Measurements from ENCODE around the gene RBM4B.

RBM4B gene

GRCh38 chr11:66629356-66629755 is 48.3 kb downstream of the RBM4B start:
- Histone ChIP-seq H3K9me3 (ENCODE audit: control insufficient read depth in 1 of 2, low read length in 2 of 2) (no peaks in the 10 kb centered on the region), H3K36me3 (ENCODE audit: control insufficient read depth in 1 of 2, insufficient read depth in 2 of 2, low read length in 2 of 2) (peaks cover 40 to 64% of the 10 kb centered on the region in 2 donors), H3K27ac (ENCODE audit: low read depth, low read length) (no peak overlapping the region), H3K27me3 (ENCODE audit: control insufficient read depth in 1 of 2, insufficient read depth in 2 of 2, low read length in 2 of 2) (no peaks in the 10 kb centered on the region), H3K4me3 (ENCODE audit: low read depth in 1 of 2, low read length in 2 of 2) (no peak overlapping the region), H3K9ac (ENCODE audit: low read depth in 1 of 2, low read length in 2 of 2) (no peak overlapping the region), H3K4me1 (ENCODE audit: control insufficient read depth in 1 of 2, insufficient read depth in 2 of 2, low read length in 2 of 2) (peaks cover 0 to 5% of the 10 kb centered on the region in 2 donors)

- H3K36me3 ChIP-seq (ENCODE audit: control insufficient read depth in 1 of 2, insufficient read depth in 2 of 2, low read length in 2 of 2): peaks cover 45 to 71% of the 10 kb centered on the region in 2 donors
- no peak overlapping the region for H3K4me3 ChIP-seq (ENCODE audit: low read depth in 1 of 2, low read length in 2 of 2)
- H3K27me3 ChIP-seq (ENCODE audit: control insufficient read depth in 1 of 2, insufficient read depth in 2 of 2, low read length in 2 of 2): no peaks in the 10 kb centered on the region
- H3K9ac ChIP-seq (ENCODE audit: low read depth in 1 of 2, low read length in 2 of 2): no peak overlapping the region
- H3K4me1 ChIP-seq (ENCODE audit: control insufficient read depth in 1 of 2, insufficient read depth in 2 of 2, low read length in 2 of 2): peaks cover under 1 to 15% of the 10 kb centered on the region in 2 donors
- H3K9me3 ChIP-seq (ENCODE audit: control insufficient read depth in 1 of 2, low read length in 2 of 2): no peaks in the 10 kb centered on the region
- no peak overlapping the region for H3K27ac ChIP-seq (ENCODE audit: low read depth, low read length)
Measured at GRCh38 chr11:66628061-66628603, 49.6 kb downstream of the RBM4B start.

GRCh38 chr11:66626926-66627325 is 50.8 kb downstream of the RBM4B start:
- Histone ChIP-seq H3K4me3 (ENCODE audit: low read depth in 1 of 2, low read length in 2 of 2) (no peak overlapping the region), H3K27me3 (ENCODE audit: control insufficient read depth in 1 of 2, insufficient read depth in 2 of 2, low read length in 2 of 2) (no peaks in the 10 kb centered on the region), H3K9me3 (ENCODE audit: control insufficient read depth in 1 of 2, low read length in 2 of 2) (no peaks in the 10 kb centered on the region), H3K27ac (ENCODE audit: low read depth, low read length) (no peak overlapping the region), H3K36me3 (ENCODE audit: control insufficient read depth in 1 of 2, insufficient read depth in 2 of 2, low read length in 2 of 2) (peaks cover 53 to 80% of the 10 kb centered on the region in 2 donors), H3K4me1 (ENCODE audit: control insufficient read depth in 1 of 2, insufficient read depth in 2 of 2, low read length in 2 of 2) (peaks cover 11 to 25% of the 10 kb centered on the region in 2 donors), H3K9ac (ENCODE audit: low read depth in 1 of 2, low read length in 2 of 2) (no peak overlapping the region)

GRCh38 chr11:66626382-66626781 is 51.3 kb downstream of the RBM4B start:
- peaks cover 11 to 30% of the 10 kb centered on the region in 2 donors for H3K4me1 ChIP-seq (ENCODE audit: control insufficient read depth in 1 of 2, insufficient read depth in 2 of 2, low read length in 2 of 2)

GRCh38 chr11:66625752-66626149 is 51.9 kb downstream of the RBM4B start:
- no peak overlapping the region for H3K9ac ChIP-seq (ENCODE audit: low read depth in 1 of 2, low read length in 2 of 2)
- peaks cover 53 to 85% of the 10 kb centered on the region in 2 donors for H3K36me3 ChIP-seq (ENCODE audit: control insufficient read depth in 1 of 2, insufficient read depth in 2 of 2, low read length in 2 of 2)
- H3K27ac ChIP-seq (ENCODE audit: low read depth, low read length): no peak overlapping the region
- H3K9me3 ChIP-seq (ENCODE audit: control insufficient read depth in 1 of 2, low read length in 2 of 2): no peaks in the 10 kb centered on the region
- H3K4me1 ChIP-seq (ENCODE audit: control insufficient read depth in 1 of 2, insufficient read depth in 2 of 2, low read length in 2 of 2): peaks cover 14 to 36% of the 10 kb centered on the region in 2 donors
- H3K27me3 ChIP-seq (ENCODE audit: control insufficient read depth in 1 of 2, insufficient read depth in 2 of 2, low read length in 2 of 2): no peaks in the 10 kb centered on the region
- H3K4me3 ChIP-seq (ENCODE audit: low read depth in 1 of 2, low read length in 2 of 2): no peak overlapping the region

More at GRCh38 chr11:66626382-66626781, 51.3 kb downstream of the RBM4B start:
- Histone ChIP-seq H3K9me3 (ENCODE audit: control insufficient read depth in 1 of 2, low read length in 2 of 2) (no peaks in the 10 kb centered on the region), H3K27ac (ENCODE audit: low read depth, low read length) (no peak overlapping the region), H3K36me3 (ENCODE audit: control insufficient read depth in 1 of 2, insufficient read depth in 2 of 2, low read length in 2 of 2) (peaks cover 53 to 85% of the 10 kb centered on the region in 2 donors), H3K9ac (ENCODE audit: low read depth in 1 of 2, low read length in 2 of 2) (no peak overlapping the region), H3K27me3 (ENCODE audit: control insufficient read depth in 1 of 2, insufficient read depth in 2 of 2, low read length in 2 of 2) (no peaks in the 10 kb centered on the region), H3K4me3 (ENCODE audit: low read depth in 1 of 2, low read length in 2 of 2) (no peak overlapping the region)

- Histone ChIP-seq H3K36me3 (ENCODE audit: control insufficient read depth in 1 of 2, insufficient read depth in 2 of 2, low read length in 2 of 2) (peaks cover 53 to 85% of the 10 kb centered on the region in 2 donors), H3K27ac (ENCODE audit: low read depth, low read length) (no peak overlapping the region), H3K27me3 (ENCODE audit: control insufficient read depth in 1 of 2, insufficient read depth in 2 of 2, low read length in 2 of 2) (no peaks in the 10 kb centered on the region), H3K9ac (ENCODE audit: low read depth in 1 of 2, low read length in 2 of 2) (no peak overlapping the region), H3K4me3 (ENCODE audit: low read depth in 1 of 2, low read length in 2 of 2) (no peak overlapping the region), H3K4me1 (ENCODE audit: control insufficient read depth in 1 of 2, insufficient read depth in 2 of 2, low read length in 2 of 2) (peaks cover 18 to 40% of the 10 kb centered on the region in 2 donors), H3K9me3 (ENCODE audit: control insufficient read depth in 1 of 2, low read length in 2 of 2) (no peaks in the 10 kb centered on the region)
Measured at GRCh38 chr11:66625041-66625751, 52.5 kb downstream of the RBM4B start.

- Histone ChIP-seq H3K36me3 (ENCODE audit: control insufficient read depth in 1 of 2, insufficient read depth in 2 of 2, low read length in 2 of 2) (peaks cover 51 to 78% of the 10 kb centered on the region in 2 donors), H3K9ac (ENCODE audit: low read depth in 1 of 2, low read length in 2 of 2) (no peak overlapping the region), H3K27me3 (ENCODE audit: control insufficient read depth in 1 of 2, insufficient read depth in 2 of 2, low read length in 2 of 2) (no peaks in the 10 kb centered on the region), H3K27ac (ENCODE audit: low read depth, low read length) (no peak overlapping the region), H3K4me1 (ENCODE audit: control insufficient read depth in 1 of 2, insufficient read depth in 2 of 2, low read length in 2 of 2) (peaks cover 18 to 44% of the 10 kb centered on the region in 2 donors), H3K4me3 (ENCODE audit: low read depth in 1 of 2, low read length in 2 of 2) (no peak overlapping the region), H3K9me3 (ENCODE audit: control insufficient read depth in 1 of 2, low read length in 2 of 2) (no peaks in the 10 kb centered on the region)
Measured at GRCh38 chr11:66624450-66624849, 53.2 kb downstream of the RBM4B start.

GRCh38 chr11:66619080-66619554 is 58.6 kb downstream of the RBM4B start:
- Histone ChIP-seq H3K27me3 (ENCODE audit: control insufficient read depth in 1 of 2, insufficient read depth in 2 of 2, low read length in 2 of 2) (no peaks in the 10 kb centered on the region), H3K4me3 (ENCODE audit: low read depth in 1 of 2, low read length in 2 of 2) (peak overlapping the region; percentile 97 to 100), H3K4me1 (ENCODE audit: control insufficient read depth in 1 of 2, insufficient read depth in 2 of 2, low read length in 2 of 2) (peaks cover 31 to 56% of the 10 kb centered on the region in 2 donors), H3K9ac (ENCODE audit: low read depth in 1 of 2, low read length in 2 of 2) (peak overlapping the region in 1 of 2 donors; percentile 94), H3K9me3 (ENCODE audit: control insufficient read depth in 1 of 2, low read length in 2 of 2) (no peaks in the 10 kb centered on the region), H3K27ac (ENCODE audit: low read depth, low read length) (peak overlapping the region; percentile 65), H3K36me3 (ENCODE audit: control insufficient read depth in 1 of 2, insufficient read depth in 2 of 2, low read length in 2 of 2) (peaks cover 11 to 25% of the 10 kb centered on the region in 2 donors)

GRCh38 chr11:66617155-66617834 is 60.4 kb downstream of the RBM4B start:
- H3K36me3 ChIP-seq (ENCODE audit: control insufficient read depth in 1 of 2, insufficient read depth in 2 of 2, low read length in 2 of 2): peaks cover 0 to 7% of the 10 kb centered on the region in 2 donors
- H3K27me3 ChIP-seq (ENCODE audit: control insufficient read depth in 1 of 2, insufficient read depth in 2 of 2, low read length in 2 of 2): no peaks in the 10 kb centered on the region
- peak overlapping the region; percentile 97 to 100 for H3K4me3 ChIP-seq (ENCODE audit: low read depth in 1 of 2, low read length in 2 of 2)
- H3K27ac ChIP-seq (ENCODE audit: low read depth, low read length): peak overlapping the region; percentile 93
- no peaks in the 10 kb centered on the region for H3K9me3 ChIP-seq (ENCODE audit: control insufficient read depth in 1 of 2, low read length in 2 of 2)
- peak overlapping the region; percentile 94 to 98 for H3K9ac ChIP-seq (ENCODE audit: low read depth in 1 of 2, low read length in 2 of 2)
- peaks cover 21 to 38% of the 10 kb centered on the region in 2 donors for H3K4me1 ChIP-seq (ENCODE audit: control insufficient read depth in 1 of 2, insufficient read depth in 2 of 2, low read length in 2 of 2)

All from duodenal mucosa (tissue), 2 donors.